Measurements from ENCODE around the gene DAZAP1.
"Not testable (repeated sequence)": the region's sequence is repeated elsewhere in the genome, so short reads cannot be mapped to it uniquely, and the experiment has no call there.

The DAZAP1 gene

GRCh38 chr19:1474765-1475351 is 67.5 kb downstream of the DAZAP1 start:
- DNase-seq = no peak

- DNase-seq = no peak
Observed at GRCh38 chr19:1475751-1476437, 68.5 kb downstream of the DAZAP1 start.

DNA sequence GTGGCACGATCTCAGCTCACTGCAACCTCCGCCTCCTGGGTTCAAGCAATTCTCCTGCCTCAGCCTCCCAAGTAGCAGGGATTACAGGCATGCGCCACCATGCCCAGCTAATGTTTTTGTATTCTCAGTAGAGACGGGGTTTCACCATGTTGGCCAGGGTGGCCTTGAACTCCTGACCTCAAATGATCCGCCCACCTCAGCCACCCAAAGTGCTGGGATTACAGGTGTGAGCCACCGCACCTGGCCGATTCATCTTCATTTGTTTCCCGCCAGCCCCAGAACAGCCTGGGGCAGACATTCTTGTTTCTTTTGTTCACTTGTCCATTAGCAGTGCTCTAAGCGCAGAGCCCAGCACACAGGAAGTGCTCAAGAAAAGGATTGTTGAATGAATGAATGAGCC is 69.7 kb downstream of the DAZAP1 start:
- DNase-seq = not testable (repeated sequence)

- DNase-seq = peak; percentile 92
Observed at GRCh38 chr19:1478934-1479707, 71.7 kb downstream of the DAZAP1 start, which contains the start of gene C19orf25. C19orf25 (minus strand) TSS chr19:1479215; CDS start chr19:1478903, 312 bp downstream.

- no peak for DNase-seq
Observed at GRCh38 chr19:1481224-1481892, 74.0 kb downstream of the DAZAP1 start.

DNA sequence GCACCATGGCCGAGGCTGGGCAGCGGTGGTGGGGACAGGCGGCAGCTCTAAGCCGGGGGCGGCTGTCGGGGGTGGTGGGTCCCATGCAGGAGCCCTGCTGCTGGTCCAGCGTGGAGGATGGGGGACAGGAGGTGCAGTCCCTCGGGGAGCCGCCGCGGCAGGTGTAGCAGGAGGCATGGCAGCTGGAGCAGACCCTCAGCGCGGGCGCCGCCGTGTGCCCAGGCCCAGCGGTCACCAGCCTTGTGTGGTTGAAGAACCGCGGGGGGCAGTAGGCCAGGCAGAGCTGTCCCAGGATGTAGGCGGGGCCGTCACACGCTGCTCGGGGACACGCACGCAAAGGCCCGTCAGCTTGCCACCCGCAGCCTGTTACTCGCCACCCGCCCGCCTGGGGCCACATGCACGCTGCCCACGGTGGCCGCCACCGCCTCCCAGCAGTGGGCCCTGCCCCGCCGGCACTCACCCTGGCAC is 74.5 kb downstream of the DAZAP1 start:
- no peak for DNase-seq

DNA sequence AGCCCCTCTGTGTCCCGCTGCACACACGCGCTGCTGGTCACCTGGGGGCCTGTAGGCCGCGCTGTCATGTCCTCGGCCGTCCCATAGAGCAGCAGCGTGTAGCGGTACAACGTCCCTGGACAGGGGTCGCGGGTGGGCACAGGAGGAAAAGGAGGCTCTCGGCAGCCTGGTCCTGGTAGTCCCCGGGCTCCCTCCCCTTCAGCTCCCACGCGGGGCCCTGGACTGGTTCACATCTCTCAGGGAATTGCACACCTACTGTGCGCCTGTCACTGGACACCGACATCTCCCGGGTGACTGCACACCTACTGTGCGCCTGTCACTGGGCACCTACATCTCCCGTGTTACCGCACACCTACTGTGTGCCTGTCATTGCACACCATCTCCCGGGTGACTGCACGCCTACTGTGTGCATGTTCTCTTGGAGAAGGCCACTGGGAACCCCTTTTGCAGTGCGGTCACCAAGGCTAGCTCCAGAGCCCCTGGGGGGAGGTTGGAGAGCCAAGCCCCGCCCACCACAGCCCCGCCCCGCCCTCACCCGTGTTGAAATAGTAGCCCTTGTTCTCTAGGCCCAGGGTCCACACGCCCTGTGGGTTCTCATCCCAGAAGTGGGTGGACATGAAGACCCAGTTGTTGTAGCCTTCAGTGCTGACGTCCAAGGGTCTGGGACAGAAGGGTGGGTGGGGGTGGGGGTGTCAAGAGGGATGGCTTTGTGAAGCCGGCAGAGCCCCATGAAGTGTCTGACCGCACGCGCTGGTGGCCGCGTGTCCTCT is 75.2 kb downstream of the DAZAP1 start:
- no peak for DNase-seq

GRCh38 chr19:1483131-1483978 is 76.0 kb downstream of the DAZAP1 start:
- no peak for DNase-seq

DNA sequence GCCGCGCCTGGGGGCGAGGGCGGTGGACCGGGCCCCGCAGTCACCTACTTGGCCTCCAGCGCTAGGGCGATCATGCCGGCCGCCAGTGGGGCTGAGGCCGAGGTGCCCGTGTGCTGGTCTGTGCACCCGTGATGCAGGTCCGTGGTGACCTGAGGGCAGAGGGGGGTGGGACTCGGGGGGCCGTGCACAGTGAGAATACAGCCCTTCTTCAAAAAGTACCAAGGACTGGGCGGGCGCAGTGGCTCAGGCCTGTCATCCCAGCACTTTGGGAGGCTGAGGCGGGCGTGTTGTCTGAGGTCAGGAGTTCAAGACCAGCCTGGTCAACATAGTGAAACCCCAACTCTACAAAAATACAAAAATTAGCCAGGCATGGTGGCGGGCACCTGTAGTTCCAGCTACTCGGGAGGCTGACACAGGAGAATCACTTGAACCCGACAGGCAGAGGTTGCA is 76.6 kb downstream of the DAZAP1 start:
- DNase-seq = no peak
